Fibroblast of villous mesenchyme (primary cell): Measurements from ENCODE around the gene CCL3. TPM values are rescaled to one million over a fixed set of nuclear protein-coding genes. Genes with fewer than 3 reads are reported as not detected.
"Not testable (repeated sequence)": the region's sequence is repeated elsewhere in the genome, so short reads cannot be mapped to it uniquely, and the experiment has no call there.

ENCODE experiments used
- DNase-seq: peaks from one replicate; pipeline ENCODE4 v3.0.0-alpha.2; 2010; ENCODE audit warnings: low read depth
- H3K4me3 ChIP-seq: 2 replicates; pipeline ENCODE4 v1.5.1; 2011; ENCODE audit warnings: low read depth, mild to moderate bottlenecking, low read length
- total RNA-seq: library from RNA; depleted of rRNA; stranded (reverse); fragments of >200 nt; gene quantifications from 2 replicates; pipeline ENCODE4 v1.2.3, GENCODE V29; 2012
- TF ChIP-seq, protein P1 (sequence below): IDR thresholded peaks from 2 replicates; pipeline ENCODE4 v1.5.1; 2012; ENCODE audit warnings: low read depth, mild to moderate bottlenecking, low read length; ENCODE audit not compliant: insufficient read depth

CCL3 gene
- total RNA-seq, 1 donor, result not detected

DNA sequence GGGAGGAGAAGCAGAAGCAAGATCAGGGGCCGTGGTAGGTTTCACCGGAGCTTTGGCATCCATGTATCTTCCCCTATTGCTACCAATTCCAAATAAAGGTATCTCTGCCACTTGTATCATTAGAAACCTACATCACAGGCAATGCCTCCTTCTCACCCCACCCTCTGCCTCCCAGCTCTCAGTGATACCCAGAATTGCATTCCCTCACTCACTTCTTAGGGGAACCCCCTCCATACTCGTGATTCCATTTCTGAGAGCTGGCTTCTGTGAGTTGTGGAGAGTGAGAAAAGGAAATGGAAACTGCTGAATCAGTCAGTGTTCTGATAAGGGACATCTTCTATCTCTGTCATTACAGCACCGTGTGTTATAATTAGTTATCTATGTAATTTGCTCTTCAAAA, 2.3 kb upstream of the CCL3 start:
- TF ChIP-seq, protein P1, sequence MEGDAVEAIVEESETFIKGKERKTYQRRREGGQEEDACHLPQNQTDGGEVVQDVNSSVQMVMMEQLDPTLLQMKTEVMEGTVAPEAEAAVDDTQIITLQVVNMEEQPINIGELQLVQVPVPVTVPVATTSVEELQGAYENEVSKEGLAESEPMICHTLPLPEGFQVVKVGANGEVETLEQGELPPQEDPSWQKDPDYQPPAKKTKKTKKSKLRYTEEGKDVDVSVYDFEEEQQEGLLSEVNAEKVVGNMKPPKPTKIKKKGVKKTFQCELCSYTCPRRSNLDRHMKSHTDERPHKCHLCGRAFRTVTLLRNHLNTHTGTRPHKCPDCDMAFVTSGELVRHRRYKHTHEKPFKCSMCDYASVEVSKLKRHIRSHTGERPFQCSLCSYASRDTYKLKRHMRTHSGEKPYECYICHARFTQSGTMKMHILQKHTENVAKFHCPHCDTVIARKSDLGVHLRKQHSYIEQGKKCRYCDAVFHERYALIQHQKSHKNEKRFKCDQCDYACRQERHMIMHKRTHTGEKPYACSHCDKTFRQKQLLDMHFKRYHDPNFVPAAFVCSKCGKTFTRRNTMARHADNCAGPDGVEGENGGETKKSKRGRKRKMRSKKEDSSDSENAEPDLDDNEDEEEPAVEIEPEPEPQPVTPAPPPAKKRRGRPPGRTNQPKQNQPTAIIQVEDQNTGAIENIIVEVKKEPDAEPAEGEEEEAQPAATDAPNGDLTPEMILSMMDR, result no peak
- no peak overlapping the region for H3K4me3 ChIP-seq
- no peak for DNase-seq

DNA sequence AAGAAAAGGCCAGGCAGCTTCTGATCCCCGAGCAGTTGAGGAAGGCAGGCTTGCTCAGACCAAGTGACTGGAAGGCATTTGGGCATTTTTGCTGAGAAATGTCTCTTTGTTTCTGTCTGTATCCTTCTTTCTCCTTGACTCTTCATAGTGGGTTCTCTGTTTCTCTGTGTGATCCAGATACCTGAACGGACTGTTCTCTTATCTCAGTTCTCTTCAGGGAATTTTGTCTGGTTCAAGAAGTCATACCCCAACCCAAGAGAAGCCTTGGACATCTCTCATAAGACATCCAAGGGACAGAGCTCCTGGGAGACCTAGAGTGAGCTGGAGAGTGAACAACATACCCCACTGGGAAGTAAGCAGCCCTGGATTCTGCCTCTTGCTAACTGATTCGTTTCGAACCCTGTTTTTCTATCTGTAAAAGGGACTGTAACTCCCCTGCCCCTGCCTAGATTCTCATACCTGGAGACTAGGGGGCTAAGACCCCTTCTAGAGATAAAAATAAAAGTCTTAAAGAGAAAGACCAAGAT, 541 bp downstream of the CCL3 start:
- no peak overlapping the region for H3K4me3 ChIP-seq
- TF ChIP-seq, protein P1, result no peak
- DNase-seq, result no peak

DNA sequence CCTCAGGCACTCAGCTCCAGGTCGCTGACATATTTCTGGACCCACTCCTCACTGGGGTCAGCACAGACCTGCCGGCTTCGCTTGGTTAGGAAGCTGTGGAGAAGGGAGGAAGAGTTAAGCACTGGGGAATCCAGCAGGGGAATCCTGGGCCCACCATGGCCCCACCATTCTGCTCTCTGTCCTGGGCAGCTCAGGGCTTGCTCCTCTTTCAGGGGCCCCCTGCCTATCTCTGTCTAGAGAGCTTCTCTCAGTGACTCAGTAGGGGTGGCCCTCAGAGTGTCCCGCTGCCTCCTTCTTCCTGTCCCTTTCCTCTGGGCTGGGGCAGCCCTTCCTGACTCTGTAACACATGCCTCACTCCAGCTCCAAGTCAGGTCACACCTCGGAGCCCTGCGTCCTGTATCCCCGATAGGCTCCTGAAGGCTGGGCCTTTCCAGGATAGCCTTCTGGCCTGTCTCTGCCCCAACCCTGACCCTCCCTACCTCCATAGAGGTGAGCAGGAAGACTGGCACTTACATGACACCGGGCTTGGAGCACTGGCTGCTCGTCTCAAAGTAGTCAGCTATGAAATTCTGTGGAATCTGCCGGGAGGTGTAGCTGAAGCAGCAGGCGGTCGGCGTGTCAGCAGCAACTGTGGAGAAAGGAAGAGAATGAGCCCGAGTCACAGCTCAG, 1.1 kb downstream of the CCL3 start:
- TF ChIP-seq, protein P1, result no peak
- no peak overlapping the region for H3K4me3 ChIP-seq
- DNase-seq, result no peak

DNA sequence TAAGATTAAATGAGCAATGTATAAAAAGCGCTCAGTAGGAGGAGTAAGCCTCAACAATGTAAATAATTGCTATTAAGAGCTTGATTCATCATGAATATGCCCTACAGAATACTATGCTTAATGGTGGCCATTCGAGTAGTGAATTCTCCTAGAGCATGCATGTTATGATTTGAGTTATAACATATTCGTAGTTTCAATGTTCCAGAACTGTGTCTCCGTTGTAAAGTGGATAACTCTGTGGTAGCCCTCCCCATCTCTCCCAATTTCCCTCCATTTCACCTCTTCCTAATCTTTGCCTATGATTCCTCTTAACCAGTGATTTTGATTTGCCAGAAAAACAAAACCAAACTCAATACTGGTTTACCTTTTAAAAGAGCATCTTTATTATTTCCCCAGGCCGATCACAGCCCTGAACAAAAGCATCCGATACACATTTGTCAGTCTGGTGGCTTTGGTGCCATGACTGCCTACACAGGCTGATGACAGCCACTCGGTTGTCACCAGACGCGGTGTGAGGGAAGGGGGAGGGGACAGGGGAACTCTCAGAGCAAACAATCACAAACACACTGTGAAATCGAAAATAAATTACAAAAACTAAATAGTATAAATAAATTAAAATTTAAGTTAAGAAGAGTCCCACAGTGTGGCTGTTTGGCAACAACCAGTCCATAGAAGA, 1.9 kb downstream of the CCL3 start:
- H3K4me3 ChIP-seq, result not testable (repeated sequence)

DNA sequence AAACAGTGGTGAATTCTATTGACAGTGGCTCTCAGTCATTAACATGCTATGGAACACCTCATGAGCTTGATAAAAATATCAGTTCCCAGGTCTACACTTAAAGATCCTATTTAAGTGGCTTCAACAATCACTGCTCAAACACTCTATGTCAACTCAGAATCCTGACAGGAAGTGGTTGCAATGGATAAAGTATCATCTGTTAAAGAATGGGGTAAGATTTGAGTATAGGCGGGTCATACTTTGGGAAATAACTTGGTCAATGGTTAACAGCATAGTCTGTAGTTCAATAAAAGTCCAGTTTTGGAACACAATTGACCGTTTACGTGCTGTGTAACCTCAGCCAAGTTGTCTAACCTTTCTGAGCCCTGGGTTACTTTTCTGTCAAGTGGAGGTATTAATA, 2.5 kb downstream of the CCL3 start:
- DNase-seq, H3K4me3 ChIP-seq: not testable (repeated sequence)

More for the DNA sequence above, 1.9 kb downstream of the CCL3 start:
- not testable (repeated sequence) for DNase-seq

DNA sequence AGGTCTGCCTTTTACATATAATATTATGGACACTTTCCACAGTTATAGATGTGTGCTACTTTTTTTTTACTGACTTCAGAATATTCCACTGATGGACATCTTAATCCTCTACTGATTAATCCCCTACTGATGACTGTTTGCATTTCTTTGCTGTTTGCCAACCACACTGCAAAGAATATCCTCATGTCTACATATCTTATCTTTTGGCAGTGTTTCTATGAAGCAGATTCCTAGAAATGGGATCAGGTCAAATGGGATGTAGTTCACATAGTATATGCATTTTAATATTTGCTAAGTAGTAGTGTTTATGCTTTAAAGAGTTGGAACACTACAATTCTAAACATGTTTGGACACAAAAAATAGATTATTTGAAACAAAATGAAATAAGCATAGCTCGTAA, 3.2 kb downstream of the CCL3 start:
- no peak overlapping the region for H3K4me3 ChIP-seq
- no peak for DNase-seq
- TF ChIP-seq, protein P1, result no peak

DNA sequence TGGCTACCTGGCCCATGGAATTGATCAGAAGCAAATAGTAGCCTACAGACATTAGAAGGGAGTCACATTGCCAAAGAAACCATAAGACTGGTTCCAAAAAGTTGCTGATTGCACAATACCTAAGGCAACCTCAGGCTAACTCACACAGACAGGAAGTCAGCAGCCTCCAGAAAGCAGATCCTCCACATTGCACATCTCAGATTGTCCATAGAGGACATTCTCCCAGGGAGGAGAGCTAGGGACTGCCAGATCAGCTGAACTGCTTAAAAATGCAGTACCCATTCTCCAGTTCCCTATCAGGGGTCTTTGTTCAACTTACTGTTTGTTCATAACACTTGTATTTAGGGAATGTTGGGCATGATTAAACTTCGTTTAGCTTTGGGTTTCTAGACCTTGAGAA, 4.2 kb downstream of the CCL3 start:
- no peak overlapping the region for H3K4me3 ChIP-seq
- TF ChIP-seq, protein P1, result no peak
- DNase-seq, result peak; percentile 19

DNA sequence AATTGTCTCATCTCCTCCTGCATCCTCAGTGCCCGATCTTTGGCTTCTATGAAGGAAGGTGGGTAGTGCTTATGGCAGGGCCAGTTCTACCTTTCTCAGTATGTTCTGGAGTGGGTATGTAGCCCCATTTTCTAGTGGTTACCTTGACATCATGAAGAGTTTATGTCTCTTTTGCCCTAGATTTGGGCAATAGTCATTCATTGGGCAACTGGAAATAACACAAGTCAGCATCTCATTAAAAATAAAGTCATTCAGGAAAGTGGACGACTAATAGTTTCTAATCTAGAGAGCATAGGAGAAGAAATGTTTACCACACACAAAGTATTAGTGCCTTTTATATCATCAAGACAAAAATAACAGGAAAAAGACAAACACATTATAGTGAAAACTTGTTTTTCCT, 6.3 kb downstream of the CCL3 start:
- DNase-seq, H3K4me3 ChIP-seq: not testable (repeated sequence)

DNA sequence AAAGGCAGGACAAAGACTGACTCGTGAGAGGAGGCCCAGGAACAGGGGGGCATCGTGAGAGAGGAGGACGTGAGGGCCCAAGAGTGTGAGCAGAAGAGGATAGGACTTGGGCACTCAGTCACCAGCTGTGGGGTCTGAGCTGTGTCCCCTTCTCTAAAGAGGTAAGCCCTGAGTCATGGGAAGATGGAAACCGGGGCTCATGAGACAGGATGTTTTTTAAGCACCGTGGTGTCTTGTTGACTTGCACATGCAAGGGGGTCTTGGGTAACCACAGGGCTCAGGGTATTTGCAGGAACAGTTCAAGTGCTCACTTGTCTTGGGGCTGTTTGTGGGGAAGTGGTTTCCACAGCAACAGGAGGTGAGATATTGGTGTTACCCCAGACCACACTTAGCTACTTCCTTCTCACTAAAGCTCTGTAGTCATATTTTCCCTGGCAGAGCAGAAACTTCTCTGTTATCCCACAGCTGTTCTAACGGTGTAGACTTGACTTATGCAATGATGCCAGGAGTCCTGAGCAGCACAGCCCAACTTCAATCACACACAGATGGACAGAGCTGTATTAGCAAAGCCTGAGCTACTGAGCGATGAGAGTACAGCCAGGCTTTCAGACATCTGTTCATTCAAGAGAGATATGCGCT, 7.3 kb downstream of the CCL3 start:
- not testable (repeated sequence) for DNase-seq, H3K4me3 ChIP-seq

DNA sequence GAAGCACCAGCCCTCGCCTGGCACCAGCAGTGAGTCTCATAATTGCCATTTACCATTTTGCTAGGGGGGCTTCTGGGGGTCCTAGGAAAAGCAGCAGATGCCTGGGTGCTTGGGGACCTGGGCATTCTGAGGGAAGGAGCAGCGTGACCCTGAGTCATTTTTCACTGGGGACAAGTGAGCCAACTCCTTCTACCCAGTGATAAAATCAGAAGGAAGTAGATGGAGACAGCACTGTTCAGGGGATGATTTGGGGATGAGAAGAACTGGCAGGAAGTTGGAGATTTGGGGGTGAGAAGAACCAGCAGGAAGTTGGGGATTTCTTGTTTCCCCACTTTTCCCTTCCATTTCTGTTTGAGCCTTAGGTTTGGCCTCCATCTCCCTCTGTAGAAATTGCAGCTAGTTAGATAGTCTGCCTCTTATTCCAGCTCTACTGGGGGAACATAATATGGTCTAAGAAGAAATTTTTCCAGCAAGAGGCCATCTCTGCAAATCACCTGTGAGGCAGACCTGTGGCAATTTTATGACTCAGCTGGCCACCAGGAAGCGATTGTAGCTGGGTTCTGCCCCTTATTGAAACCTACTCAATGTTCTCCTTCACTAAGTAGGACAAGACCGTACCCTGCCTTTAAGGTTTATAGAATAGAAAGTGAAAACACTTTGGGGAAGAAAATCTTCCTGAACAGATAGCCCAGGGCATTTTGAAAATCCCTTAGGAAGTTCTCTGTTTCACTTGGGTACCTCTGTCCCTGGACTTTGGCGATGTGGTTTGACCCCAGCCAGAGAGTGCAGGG, 8.1 kb downstream of the CCL3 start:
- DNase-seq, result not testable (repeated sequence)

More for the DNA sequence above, 8.1 kb downstream of the CCL3 start:
- not testable (repeated sequence) for H3K4me3 ChIP-seq
